ENCODE measurements around the gene TEAD4.

Gene TEAD4

DNA sequence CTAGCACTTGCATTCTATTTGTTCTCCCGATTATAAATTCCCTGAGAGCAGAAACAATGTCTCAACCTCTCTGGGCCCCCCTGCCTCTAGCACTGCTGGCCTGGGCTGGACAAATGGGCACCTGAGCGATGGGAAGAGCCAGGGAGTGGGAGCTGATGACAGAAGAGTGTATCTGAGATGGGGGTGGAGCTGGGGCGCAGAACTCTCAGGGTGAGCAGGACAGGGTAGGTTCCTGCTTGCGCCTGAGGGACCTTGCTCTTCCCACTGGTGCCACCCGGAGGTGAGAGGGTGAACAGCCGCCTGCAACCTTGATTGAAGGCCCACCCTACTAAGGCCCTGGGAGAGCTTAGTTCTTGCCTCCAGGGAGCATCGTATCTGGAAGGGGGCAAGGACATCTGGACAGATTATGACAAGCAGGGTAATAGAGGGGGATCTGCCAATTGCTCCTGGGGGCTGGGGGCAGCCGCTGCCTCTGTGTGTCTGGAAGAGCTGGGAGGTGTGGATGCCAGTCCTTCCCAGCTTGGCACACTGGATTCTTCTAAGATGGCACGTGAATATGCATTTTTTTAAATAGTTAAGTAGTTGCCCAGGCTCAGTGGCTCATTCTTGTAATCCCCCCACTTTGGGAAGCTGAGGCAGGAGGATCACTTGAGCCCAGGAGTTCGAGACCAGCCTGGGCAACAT, 75.0 kb downstream of the TEAD4 start:
- peak; percentile 8 for DNase-seq

GRCh38 chr12:3035171-3035570, 76.0 kb downstream of the TEAD4 start:
- no peak for DNase-seq

DNA sequence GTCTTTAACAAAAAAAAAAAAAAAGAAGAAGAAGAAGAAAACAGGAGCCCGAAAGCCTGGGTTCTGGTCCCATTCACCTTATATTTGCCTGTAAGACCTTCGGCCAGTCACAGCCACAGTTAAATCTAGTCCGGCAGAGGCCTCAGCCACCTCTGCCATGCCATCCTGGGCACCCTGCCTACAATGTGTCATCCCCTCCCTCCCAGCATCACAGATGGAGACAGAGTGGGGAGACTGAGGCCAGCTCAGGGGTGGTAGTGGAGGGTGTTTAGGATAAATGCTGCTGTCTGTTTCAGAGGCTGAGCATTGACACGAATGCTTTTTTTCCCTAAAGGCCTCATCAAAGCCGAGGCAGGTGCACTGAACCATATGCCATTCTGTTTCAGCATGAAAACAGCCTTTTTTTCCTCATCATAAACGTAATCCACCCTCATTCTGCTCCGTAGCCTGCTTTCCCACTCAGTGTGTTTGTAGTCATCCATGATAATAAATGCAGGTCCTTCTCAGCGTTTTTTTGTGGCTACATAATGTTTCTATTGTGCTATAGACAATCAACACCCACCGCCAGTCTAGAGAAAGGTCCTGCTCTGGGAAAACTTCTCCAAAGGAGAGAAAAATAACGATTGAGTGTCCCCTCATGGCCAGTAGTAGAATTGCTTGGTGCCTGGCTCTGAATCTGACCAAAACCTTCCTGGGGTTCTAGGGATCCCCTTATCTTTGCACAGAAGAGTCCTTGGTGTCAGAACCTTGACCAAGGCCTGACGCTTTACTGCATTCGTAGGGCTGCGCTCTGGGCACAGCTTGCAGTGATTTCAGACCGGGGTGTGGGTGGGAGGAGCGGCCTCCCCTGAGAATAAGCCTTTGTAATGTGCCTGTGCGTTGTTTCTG, 76.9 kb downstream of the TEAD4 start:
- no peak for DNase-seq

DNA sequence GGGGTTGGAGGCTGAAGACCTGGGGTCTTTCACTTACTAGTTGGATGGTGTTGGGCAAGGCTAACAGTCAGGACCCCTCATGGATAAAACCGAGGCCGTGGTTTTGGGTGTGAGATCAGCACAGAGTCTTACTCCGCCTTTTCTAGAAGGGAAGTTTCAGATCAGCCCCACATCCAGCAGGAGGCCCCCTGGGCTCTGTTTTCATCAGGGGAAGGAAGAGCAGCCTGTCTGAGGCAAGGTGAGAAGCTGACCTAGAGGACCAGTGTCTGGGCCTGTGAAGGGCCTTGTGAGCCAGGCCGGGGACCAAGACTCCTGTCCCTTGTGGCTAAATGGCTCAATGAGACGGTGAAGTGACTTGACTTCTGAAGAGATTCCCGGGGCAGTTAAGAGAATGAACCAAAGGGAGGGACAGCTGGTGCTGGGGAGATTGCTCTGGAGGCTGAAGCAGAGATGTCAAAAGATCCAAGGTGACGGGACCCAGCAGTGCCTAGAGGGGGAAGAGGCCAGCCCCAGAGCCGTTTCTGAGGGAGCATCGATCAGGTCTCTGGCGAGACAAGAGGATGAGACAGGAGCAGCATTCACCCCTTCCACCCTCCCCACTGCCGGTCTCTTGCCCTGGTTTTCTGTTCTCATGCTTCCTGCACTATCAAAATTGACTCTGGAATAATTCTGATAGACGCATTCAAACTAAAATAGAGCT, 77.9 kb downstream of the TEAD4 start:
- no peak for DNase-seq

GRCh38 chr12:3038166-3038565, 79.0 kb downstream of the TEAD4 start:
- no peak for DNase-seq

DNA sequence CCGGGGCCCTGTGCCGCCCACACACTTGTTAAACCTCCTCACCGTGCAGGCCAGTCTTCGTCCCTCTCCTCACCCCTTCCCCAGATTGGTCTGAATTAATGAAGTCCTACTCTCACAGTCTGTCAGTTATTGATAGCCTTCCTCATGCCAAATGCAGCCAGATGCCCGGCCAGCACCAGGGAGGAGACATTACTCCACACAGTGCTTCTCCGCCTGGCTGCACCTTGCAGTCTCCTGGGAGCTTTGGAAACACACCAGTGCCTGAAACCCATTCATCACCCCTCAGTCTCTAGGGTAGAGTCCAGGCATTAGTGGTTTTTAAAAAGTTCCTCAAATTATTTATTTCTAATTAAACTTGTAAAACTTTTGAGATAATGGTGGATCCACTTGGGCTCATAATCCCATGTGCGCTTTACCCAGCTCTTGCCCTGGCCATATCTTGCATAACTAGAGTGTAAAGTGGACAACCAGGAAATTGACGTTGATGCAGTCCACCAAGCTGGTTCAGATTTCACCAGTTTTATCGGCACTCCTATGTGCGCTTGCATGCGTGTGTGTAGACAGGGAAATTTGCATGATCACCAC, 79.8 kb downstream of the TEAD4 start:
- DNase-seq, result no peak

DNA sequence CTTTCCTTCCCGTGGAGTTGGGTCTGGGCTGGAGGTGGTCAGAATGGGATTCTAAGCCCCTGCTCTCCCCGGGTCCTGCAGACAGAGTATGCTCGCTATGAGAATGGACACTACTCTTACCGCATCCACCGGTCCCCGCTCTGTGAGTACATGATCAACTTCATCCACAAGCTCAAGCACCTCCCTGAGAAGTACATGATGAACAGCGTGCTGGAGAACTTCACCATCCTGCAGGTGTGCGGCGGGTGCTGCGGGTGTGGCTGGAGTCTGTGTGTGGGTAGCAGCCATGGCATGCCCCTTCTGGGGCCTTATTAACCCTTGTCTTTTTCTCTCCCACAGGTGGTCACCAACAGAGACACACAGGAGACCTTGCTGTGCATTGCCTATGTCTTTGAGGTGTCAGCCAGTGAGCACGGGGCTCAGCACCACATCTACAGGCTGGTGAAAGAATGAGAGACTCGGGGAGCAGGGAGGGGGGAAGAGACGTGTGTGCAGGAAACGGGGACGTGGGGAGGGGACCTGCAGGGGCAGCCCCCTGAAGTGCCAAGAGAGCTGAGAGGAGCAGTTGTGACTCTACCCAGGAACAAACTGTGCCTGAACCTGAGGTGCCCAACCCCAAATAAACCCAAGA, 80.9 kb downstream of the TEAD4 start:
- no peak for DNase-seq

DNA sequence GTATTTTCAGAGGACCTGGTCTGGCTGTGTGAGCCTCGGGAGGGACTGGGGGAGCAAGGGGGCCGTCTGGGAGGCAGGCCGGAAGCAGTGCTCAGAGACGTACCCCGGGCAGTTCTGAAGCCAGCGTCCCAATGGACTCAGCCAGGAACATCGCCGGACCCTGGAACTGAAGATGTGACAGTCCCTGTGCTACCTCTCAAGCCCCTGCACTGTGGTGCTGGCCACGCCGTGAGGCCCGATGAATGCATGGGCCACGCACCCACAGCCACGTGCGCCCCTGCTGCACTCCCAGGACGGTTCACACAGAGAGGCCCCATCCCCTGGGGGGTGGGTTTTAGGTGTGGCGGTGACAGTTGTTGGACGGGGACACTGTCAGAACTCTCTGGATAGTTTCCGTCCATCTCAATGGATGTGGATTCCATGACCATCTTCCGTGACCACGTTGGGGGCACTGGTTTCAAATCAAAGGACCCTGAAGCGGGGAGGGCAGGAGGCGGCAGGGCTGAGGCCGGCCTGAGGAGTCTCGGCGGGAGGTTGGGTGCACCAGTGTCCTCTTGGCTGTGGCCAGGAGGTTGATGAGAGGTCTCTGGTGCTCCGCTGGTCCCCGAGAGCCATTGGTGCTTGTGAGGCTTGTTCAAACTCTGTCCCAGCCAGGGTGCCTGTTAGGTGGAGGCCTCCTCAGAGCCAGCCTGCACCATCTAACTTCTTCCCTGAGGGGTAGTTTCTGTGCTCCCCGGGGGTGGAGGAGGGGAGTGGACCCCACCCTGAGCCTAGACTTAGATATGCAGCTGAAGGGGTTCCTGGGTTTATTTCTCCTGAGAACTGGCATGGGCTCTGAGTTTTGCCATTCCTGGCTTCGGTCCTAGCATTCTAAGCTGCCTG, 81.7 kb downstream of the TEAD4 start:
- no peak for DNase-seq

GRCh38 chr12:3041558-3042164, 82.5 kb downstream of the TEAD4 start:
- peak; percentile 48 for DNase-seq

GRCh38 chr12:3042394-3042793, 83.2 kb downstream of the TEAD4 start:
- DNase-seq, result no peak

GRCh38 chr12:3042826-3043225, 83.6 kb downstream of the TEAD4 start:
- no peak for DNase-seq

DNA sequence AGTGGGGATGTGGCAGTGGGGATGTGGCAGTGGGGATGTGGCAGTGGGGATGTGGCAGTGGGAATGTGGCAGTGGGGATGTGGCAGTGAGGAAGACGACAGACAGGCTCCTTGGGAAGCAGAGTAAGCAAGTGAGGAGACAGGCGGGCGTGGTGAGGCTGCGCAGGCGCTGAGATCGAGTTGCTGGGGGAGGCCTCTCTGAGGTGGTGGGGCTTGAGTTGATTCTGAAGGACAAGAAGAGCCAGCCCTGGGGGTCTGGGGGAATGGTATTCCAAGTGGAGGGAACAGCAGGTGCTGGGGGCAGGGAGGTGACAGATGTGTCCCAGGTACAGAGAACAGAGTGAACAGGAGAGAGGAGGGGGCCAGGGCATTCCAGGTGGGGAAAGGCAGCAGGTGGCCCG, 84.2 kb downstream of the TEAD4 start:
- DNase-seq, result no peak

- no peak for DNase-seq
Measured at GRCh38 chr12:3044141-3044630, 85.0 kb downstream of the TEAD4 start.

- DNase-seq, result no peak
Measured at GRCh38 chr12:3045494-3045893, 86.3 kb downstream of the TEAD4 start.

- no peak for DNase-seq
Measured at GRCh38 chr12:3045989-3046388, 86.8 kb downstream of the TEAD4 start.

GRCh38 chr12:3046441-3047200, 87.4 kb downstream of the TEAD4 start:
- DNase-seq, result no peak

DNA sequence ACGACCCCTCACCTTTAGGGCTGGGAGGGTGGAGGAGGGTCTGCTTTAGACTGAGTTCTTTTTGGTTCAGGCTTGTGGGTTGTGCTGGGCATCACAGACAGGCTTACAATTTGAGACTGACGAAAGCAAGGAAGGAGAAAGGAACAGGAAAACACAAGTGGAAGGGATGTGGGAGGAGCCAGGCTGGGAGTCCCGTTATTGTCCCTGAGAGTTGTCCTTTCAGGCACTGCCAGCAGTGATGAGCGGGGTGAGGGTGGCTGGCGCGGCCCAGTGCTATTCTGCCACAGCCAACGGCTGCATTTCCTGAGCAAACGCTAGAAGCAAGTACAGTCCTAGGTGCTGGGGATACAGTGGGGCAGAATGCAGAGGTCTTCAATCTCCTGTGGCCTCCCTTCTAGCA, 88.8 kb downstream of the TEAD4 start:
- no peak for DNase-seq

- no peak for DNase-seq
Measured at GRCh38 chr12:3048540-3048939, 89.3 kb downstream of the TEAD4 start.

GRCh38 chr12:3049176-3049575, 90.0 kb downstream of the TEAD4 start:
- no peak for DNase-seq

DNA sequence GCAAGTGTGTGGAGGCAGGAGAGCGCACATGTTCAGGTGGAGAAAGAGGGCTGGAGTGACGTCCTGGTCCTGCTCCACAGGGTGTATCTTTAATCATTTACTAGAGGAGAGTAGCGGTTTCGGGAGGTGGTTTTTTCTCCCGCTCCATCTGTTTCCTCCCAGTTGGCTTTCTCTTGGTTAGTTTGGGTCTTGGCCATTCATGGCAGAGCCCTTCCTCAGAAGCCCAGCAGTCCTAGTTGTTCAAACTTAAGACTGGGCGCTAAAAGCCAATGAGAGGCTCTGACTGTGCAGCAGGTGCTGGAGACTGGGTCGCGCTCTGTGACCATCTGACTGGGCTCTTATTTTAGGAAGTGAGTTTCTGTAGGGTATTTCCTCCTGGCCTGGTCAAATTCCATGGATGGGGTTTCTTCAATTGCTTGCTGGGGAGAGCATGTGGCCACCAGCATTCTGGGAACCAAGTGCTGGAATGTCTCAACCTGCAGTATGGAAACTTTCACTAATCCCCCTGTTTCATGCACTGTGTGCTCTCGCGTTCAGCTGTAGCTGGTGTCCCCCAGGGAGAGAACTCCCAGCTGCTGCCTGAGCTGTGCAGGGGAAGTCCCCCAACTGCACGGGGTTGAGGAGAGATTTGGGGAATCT, 90.5 kb downstream of the TEAD4 start:
- no peak for DNase-seq
